PFSK-1 (cell line): ENCODE measurements around the gene MAEA.

Experiments
- POLR2AphosphoS5 ChIP-seq: IDR thresholded peaks from 2 replicates; pipeline ENCODE4 v1.6.1; 2012; ENCODE audit warnings: low read depth, mild to moderate bottlenecking, control low read depth, low read length, moderate library complexity
- TAF1 ChIP-seq: IDR thresholded peaks from 2 replicates; pipeline ENCODE4 v1.6.1; 2012; ENCODE audit warnings: low read length, control low read depth, borderline replicate concordance; ENCODE audit not compliant: insufficient read depth

DNA sequence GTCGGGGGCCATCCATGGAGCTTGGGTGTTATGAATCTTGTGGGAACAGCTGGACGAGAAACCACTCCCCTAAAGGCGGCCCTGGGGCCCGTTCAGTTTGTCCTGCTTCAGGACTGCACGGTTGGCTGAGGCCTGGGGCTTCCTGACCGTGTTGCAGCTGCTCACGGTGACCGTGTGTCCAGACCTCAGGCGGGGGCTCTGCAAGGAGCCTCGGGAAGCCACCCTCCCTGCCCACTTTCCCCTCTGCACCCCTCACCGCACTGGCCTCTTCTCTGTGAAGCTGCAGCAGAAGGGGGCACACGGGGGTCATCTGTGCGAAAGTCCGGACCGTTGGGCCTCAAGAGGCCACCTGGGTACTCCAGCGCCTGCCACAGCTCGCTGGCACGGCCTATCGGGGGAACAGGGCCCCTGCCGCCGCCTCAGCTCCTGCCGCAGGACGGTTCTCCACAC lies 86.7 kb downstream of the MAEA start:
- TF ChIP-seq POLR2AphosphoS5 = no peak
- no peak for TF ChIP-seq TAF1
